Ovary (tissue), 3 donors: ENCODE measurements around the gene USH2A.

Experiments
- EP300 ChIP-seq: sonication (generic); formaldehyde crosslinking; IDR thresholded peaks from one replicate; pipeline ENCODE4 v1.6.1; 2017; ENCODE audit warnings: antibody characterized with exemption
- POLR2A ChIP-seq: fragments of 450-650 bp; IDR thresholded peaks from one replicate; pipeline ENCODE4 v1.6.1; 2017; ENCODE audit warnings: antibody characterized with exemption, mild to moderate bottlenecking, moderate library complexity
- TF ChIP-seq, protein P1 (sequence below), 3 donors: fragments of 450-650 bp in 2 of 3; fragments of 200-600 bp in 1 of 3; IDR thresholded peaks; one replicate each; pipeline versions ENCODE4 v1.5.1 to v1.8.0; 2016 to 2022; ENCODE audit warnings: antibody characterized with exemption in 3 of 3, mild to moderate bottlenecking in 1 of 3
- donor health status: DM: no; HTN: no; CAD: no.

DNA sequence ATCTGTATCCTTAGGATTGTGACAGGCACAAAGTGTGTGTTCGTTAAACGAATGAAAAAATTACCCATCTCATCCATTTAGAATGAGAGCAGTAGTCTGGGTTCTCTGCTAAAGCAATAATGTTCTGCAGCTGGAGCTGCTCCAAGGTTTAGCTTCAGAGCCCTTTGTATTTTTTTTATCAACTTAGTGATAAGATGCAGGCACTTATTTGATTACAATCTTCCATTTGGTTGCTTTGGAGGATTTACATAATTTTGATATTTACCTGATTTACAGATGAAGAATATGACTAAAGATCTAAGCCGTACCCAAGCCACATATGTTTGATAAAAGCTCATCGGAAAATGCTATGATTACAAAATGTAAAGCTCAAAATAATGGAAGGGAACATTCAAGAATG lies 654.9 kb downstream of the USH2A start:
- TF ChIP-seq, protein P1, sequence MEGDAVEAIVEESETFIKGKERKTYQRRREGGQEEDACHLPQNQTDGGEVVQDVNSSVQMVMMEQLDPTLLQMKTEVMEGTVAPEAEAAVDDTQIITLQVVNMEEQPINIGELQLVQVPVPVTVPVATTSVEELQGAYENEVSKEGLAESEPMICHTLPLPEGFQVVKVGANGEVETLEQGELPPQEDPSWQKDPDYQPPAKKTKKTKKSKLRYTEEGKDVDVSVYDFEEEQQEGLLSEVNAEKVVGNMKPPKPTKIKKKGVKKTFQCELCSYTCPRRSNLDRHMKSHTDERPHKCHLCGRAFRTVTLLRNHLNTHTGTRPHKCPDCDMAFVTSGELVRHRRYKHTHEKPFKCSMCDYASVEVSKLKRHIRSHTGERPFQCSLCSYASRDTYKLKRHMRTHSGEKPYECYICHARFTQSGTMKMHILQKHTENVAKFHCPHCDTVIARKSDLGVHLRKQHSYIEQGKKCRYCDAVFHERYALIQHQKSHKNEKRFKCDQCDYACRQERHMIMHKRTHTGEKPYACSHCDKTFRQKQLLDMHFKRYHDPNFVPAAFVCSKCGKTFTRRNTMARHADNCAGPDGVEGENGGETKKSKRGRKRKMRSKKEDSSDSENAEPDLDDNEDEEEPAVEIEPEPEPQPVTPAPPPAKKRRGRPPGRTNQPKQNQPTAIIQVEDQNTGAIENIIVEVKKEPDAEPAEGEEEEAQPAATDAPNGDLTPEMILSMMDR (IDR thresholded peaks at IDR 0.05), result no peak
- TF ChIP-seq POLR2A (no peak), EP300 (no peak)
